OCI-LY7 (cell line): ENCODE results near the gene RHEX.
"Not testable (repeated sequence)": the region's sequence is repeated elsewhere in the genome, so short reads cannot be mapped to it uniquely, and the experiment has no call there.

Experiments
- EZH2phosphoT487 ChIP-seq: fragments of 200-600 bp; sonication (generic); IDR thresholded peaks from 2 replicates; pipeline ENCODE4 v1.6.1; 2018; ENCODE audit warnings: low read depth, borderline replicate concordance, mild to moderate bottlenecking, mixed run types, antibody characterized with exemption, low read length, moderate library complexity, mixed read lengths
- TF ChIP-seq, protein P1 (sequence below): fragments of 200-600 bp; sonication (generic); conservative IDR thresholded peaks from 2 replicates; pipeline ENCODE4 v1.5.1; 2014; ENCODE audit warnings: mild to moderate bottlenecking, antibody characterized with exemption, low read length, moderate library complexity, mixed read lengths

DNA sequence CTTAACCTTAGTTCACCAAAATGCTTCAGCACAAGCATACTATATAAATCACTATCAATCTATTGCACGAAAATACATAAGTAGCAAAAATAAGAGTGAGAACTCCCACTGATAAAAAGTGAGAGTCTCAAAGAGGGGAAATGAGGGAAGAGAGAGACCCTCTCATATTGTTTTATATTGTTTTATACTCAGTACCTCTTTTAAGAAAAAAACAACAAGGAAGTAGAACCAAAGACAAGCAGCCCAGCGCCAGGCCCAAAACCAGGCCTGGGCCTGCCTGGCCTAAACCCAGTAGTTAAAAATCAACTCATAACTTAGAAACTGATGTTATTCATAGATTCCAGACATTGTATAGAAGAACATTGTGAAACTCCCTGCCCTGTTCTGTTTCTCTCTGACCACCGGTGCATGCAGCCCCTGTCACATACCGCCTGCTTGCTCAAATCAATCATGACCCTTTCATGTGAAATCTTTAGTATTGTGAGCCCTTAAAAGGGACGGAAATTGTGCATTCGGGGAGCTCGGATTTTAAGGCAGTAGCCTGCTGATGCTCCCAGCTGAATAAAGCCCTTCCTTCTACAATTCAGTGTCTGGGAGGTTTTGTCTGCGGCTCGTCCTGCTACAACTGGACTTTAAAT lies 5.4 kb downstream of the RHEX start:
- TF ChIP-seq, protein P1, sequence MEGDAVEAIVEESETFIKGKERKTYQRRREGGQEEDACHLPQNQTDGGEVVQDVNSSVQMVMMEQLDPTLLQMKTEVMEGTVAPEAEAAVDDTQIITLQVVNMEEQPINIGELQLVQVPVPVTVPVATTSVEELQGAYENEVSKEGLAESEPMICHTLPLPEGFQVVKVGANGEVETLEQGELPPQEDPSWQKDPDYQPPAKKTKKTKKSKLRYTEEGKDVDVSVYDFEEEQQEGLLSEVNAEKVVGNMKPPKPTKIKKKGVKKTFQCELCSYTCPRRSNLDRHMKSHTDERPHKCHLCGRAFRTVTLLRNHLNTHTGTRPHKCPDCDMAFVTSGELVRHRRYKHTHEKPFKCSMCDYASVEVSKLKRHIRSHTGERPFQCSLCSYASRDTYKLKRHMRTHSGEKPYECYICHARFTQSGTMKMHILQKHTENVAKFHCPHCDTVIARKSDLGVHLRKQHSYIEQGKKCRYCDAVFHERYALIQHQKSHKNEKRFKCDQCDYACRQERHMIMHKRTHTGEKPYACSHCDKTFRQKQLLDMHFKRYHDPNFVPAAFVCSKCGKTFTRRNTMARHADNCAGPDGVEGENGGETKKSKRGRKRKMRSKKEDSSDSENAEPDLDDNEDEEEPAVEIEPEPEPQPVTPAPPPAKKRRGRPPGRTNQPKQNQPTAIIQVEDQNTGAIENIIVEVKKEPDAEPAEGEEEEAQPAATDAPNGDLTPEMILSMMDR, result not testable (repeated sequence)
- TF ChIP-seq EZH2phosphoT487, result not testable (repeated sequence)
